Fibroblast of peridontal ligament (primary cell): ENCODE measurements around the gene OR6F1.
"Not testable (repeated sequence)": the region's sequence is repeated elsewhere in the genome, so short reads cannot be mapped to it uniquely, and the experiment has no call there.

ENCODE experiments used
- DNase-seq: peaks from one replicate; pipeline ENCODE4 v3.0.0-alpha.2; 2010; ENCODE audit errors: extremely low read depth

Gene OR6F1

DNA sequence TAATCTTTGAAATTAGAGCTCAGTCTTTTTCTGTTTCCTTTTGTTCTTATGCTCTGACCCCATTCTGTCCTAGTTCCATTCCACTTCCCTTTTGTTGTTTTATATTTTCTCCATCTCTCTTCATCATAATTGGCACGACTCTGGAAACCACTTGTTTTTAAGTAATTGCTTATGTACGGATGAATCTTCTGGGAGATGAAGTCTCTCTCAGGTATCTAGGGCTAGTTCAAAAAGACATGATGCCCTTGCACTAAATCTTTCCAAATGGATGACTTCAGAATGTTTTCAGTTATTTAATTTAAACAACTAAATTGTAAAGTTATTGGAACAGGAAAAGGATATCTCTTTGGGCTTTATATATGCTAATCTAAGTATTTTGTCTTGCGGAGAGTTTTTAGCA lies at the start of gene OR6F1:
Gene OR6F1, minus strand, starts transcription at position 101 of the 400 bp plus-strand sequence. CDS start 3,891 bp downstream, outside the sequence.
- no peak for DNase-seq

DNA sequence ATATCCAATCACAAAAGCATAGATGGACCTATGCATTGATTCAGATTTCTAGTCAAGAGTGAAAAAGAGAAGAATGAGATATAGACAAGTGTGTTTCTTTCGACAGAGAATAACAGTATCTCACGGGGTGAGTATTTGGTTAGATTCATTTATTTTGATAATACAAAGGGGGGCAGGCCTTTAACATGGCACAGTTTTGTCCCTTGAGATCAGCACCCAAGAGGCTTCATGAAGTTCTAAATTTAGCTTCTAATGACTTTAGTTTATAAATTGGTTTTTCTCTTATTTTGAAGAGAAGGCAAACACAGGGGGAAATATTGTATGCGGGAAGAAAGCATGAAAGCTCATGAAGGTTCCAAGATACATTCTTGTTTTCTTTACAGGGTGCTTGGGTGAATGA lies 44.0 kb upstream of the OR6F1 start, which contains the start of gene OR1C1:
Gene OR1C1, minus strand, starts transcription at position 101 of the 400 bp plus-strand sequence. CDS start 2,150 bp downstream, outside the sequence.
- DNase-seq = no peak

DNA sequence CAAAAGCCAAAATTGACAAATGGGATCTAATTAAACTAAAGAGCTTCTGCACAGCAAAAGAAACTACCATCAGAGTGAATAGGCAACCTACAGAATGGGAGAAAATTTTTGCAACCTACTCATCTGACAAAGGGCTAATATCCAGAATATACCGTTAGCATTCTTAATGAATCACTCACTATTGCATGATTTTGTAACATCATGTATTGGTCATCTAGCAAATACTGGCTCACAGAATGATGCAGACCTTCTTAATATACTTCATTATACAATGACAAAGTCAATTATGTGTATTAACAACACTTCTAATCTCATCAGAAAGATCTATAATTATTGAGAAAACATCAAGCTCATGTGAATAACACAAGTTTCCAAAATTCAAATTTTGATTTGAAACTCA lies 37.9 kb upstream of the OR6F1 start:
- not testable (repeated sequence) for DNase-seq

DNA sequence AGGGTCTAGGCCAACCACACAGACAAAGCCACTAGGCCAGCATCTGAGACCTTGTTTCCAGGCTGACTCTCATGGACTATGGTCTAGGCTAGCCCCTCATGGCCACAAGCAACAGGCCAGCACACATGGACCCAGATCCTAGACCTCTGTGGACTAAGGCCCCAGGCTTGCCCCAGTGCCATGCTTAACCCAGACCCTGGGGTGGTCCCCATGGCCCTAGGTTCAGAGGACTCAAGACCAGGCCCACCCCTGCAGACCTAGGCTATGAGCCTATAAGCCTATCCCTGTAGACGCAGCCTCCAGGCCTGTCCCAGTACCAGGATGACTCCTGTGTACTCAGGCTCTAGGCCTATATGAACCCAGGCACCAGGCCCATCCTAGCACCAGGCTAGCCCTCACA lies 33.4 kb upstream of the OR6F1 start:
- DNase-seq = no peak

DNA sequence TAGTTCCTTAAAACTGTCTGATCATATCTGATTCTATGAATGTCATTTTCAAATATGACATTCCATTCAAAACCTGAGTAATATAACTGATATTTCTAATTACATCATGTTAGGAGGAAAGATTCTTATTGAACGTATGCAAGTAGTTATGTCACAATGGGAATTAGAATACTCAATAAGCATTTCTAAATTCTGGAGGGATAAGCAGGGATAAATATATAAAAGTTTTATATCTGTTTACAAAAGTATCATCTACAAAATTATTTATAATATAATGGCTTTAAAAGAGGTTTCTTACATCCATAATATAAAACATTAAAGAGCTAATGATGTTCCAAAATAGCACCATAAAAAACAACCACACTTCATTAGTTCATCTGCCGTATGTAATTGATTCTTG lies 31.6 kb upstream of the OR6F1 start, which contains the start of gene OR14A2:
Gene OR14A2, minus strand, starts transcription at position 101 of the 400 bp plus-strand sequence.
- no peak for DNase-seq

DNA sequence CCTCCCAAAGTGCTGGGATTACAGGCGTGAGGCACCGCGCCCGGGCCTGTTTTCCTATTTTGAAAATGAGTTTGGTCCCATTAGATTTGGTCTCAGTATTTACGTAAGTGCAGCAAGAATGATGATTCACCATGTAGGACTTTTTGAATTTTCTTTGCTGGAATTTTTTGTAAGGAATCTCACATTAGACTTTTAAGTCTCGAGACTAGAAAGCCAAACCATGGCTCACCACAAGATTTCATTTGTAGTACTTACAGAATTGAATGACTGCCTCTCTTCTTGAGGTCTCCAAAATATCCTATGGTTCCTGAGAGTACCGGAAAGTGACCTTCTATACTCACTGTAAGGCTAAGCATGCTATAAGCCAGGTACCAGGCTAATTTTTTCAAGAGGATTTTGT lies 31.2 kb upstream of the OR6F1 start:
- no peak for DNase-seq

DNA sequence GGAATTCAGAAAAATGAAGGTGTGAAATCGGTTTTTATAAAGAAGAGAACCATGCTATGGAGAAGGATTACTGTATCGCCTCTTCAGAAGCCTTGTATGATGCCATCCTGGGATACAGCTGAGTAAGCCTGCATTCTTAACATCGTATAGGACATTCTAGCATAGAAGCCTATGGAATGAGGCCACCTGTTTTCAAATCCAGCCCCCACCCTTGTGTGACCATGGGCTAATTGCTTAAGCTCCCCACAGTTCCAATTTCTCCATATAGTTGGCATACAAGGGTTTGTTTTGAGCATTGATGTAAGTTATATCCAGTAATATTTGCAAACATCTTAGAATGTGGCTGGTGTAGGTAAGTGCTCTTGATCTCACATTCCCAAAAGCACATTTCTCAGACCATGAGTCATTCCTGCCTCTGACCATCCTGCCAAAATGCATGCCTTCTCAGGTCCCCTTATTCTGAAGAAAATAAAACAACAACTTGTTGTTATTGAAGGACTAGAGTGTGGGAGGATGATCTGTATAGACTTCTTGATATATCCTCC lies 30.0 kb upstream of the OR6F1 start:
- DNase-seq = no peak

DNA sequence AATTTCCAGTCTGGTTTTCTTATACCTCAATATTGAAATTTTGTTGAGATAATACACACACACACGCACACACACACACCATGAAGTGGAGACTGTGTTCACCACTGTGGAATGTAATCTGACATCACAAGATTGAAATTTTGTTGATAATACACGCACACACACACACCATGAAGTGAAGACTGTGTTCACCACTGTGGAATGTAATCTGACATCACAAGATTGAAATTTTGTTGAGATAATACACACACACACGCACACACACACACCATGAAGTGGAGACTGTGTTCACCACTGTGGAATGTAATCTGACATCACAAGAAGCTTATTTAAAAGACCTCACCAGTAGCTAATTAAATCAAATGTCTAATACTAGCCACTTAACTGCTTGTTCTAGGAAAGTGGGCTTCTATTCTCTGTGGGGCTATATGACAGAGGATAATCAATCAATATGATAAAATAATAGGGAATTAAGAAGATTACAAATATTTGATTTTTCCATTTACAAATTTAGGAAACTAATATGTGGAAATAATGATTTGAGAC lies 25.8 kb upstream of the OR6F1 start:
- not testable (repeated sequence) for DNase-seq

DNA sequence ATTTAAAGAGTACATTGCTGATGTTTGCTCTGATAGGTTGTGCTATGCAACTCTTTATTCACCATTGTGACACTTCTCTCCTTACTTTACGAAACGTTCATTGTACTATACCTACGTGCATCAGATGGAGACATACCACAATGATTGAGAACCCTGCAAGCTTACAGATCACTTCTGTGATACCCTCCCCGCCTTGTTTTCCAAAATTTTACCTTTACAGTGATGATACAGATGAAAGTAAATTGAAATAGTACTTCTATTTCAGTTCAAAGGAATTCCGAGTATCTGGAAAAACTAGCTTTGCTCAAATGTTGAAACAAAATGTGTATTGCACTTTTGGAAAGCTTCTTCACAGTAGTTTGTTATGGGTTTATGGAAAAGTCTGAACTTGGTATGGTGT lies 25.3 kb upstream of the OR6F1 start:
- DNase-seq = no peak

DNA sequence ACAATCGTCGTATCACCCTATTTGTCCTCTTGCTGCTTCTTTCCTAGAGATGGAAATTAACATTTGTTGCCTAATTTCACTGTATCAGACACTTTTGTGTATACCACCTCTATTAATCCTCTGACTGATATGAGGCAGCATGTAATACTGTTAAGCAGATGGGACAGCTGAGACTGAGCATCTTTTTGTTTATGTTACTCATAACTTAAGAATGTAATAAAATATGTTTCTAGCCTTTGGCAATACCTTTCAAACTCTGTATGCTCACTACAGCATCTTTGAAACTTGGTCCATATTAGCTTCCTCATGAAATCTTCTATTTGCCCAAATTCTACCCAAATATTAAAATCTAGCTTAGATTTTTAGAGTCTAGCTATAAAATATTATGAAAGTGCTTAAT lies 24.3 kb upstream of the OR6F1 start:
- no peak for DNase-seq

DNA sequence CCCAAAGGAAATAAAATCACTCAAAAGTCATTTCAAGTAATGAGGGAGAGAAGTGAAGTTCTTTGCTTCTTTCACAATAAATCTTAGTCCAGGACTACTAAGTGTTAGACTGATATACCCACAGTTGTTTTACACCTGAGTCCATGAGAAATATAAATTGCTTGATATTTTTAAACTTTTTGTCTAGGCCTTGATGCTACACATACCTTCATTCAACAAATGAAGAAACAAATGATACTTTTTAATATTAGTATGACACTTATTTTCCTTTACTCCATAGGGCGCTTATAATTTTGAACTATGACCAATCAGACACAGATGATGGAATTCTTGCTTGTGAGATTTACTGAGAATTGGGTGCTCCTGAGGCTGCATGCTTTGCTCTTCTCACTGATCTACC lies 21.9 kb upstream of the OR6F1 start, which contains the start of gene OR14K1:
Gene OR14K1, plus strand, starts transcription at position 301 of the 400 bp plus-strand sequence. Its CDS starts 0 bp downstream, at position 301.
- no peak for DNase-seq

DNA sequence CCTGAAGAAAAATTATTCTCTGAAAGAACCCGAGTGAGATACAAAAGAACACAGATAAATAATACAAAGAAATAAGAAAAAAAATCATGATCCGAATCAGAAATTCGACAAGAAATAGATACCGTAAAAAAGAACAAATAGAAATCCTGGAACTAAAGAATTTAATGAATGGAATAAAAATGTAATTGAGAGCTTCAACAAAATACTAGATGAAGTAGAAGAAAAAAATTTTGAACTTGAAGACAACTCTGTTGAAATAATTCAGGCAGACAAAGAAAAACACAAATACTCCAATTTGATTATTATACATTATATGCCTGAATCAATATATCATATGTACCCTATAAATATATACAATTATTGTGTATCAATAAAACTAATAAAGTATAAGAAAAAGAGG lies 4.8 kb upstream of the OR6F1 start:
- no peak for DNase-seq

DNA sequence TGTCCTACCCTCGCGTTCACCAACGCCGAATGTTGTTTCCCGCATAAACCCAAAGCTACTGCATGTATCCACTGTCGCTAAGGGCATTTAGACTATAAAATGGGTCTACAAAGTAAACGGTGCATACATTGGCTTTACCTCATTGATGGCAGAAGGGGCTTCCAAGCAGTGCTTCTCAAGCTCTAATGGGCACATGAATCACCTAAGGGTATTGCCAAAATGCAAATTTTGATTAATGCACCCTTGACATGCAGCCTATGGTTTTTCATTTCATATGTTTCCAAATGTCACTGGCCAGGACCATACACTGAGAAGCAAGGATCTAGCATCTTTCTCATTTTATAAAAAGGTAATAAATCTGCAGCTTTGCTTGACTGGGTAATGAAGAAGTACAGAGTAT lies 2.7 kb downstream of the OR6F1 start:
- no peak for DNase-seq

DNA sequence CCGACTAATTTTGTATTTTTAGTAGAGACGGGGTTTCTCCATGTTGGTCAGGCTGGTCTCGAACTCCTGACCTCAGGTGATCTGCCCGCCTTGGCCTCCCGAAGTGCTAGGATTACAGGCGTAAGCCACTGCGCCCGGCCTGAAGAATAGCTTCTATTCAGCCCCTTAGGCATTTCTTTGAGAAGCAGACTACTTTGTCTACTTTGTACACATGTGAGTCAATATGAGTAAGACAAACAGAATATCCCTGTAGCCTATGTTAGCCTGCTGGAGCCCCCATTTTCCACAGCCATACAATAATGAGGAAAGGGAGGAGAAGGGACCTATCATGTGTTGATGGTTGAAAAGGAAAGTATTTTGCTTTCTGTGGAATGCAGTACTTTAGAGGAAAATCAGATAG lies 5.8 kb downstream of the OR6F1 start:
- not testable (repeated sequence) for DNase-seq

DNA sequence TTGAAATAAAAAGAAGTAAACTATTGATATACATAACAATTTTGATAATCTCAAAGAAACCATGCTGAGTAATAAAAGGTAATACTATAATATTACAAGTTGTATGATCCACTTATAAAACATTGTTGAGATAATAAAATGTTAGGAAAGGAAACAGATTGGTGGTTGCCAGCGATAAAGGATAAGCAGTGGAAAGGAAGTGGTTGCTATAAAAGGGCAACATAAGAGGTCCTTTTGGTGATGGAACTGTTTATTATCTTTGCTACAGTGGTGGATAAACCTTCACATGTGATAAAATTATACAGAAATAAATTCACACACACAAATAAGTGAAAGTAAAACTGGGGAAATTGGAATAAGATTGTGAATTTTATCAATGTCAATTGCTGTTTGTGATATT lies 15.1 kb downstream of the OR6F1 start:
- DNase-seq = no peak

DNA sequence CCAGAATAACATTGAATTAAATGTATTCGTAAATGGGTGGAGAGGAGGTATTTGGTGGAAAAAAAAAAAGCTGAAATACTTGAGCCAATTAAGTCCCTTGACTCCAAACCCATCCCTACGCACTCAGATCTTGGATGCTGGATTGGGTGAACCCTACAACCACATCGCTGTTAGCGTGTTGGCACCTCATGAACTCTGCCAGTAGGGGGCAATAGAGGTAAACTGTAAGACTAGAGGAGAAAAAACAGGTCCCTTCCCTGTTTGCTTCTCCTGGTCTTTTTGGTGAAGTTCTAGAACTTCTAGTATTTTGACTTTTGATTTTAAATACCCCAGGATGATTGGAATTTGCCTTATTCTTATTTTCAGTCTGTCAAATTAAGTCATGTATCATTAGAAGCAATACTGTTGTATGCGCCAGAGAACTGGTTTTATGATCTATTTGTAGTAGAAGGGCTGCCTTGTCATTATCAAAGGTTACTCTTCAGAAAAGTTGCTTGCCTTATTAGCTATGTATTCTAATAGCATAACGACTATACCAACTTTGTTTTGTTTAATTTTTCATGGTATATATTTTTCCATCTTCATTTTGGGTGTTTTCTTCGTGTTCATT lies 35.1 kb downstream of the OR6F1 start:
- DNase-seq = no peak

DNA sequence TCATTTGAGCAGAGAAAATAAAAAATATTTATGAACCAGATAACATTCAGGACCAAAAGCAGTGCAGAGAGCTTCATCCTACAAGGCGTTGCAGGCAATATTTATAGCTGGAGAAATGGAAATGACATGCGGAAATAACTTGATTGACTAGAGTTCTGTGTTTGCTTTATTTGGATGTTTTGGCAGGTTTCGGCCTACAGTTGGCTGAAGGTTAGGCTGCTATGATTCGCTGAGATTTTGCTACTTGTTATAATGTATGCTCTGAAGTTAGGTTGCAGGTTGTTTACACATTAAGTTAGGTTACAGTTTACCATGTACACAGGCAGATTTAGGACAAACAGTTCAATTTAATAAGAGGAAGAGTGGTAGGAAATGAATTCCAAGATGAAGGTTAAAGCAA lies 36.3 kb downstream of the OR6F1 start:
- no peak for DNase-seq

DNA sequence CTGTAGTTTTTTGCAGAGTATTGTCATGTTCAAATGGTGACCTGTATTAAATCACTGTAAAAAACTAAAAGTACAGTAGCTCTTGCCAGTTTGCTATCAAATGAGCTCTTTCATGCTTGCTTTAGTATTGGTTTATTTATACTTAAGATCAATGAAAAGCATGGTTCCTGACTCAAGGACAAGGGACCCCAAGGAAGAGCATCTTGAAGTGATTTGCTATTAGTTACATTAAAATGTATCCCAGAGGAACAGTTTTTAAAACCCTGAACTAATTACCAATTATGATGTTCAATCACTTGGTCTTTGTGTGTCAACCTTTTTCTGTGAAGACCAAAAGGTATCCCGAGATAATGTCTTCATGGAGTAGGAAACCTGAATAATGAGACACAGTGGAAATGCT lies 36.8 kb downstream of the OR6F1 start, which contains the start of gene OR13G1:
Gene OR13G1, minus strand, starts transcription at position 101 of the 400 bp plus-strand sequence. CDS start 6,698 bp downstream, outside the sequence.
- no peak for DNase-seq

DNA sequence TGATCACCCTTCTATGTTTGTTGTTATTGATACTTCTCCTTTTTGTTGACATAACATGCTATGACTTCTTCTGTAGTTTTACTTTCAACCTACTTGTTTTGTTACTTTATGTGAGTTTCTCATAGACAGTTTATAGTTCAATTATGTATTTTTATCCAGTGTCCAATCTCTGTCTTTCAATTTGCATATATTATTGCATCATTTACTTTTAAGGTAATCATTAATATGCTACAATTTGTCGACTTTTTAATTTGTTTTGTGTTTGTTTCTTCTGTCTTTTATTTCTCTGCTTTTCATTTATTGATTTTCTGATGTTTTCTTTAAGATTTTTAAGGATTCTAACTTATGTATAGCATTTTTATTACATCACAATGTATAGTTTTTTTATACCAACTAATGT lies 47.2 kb downstream of the OR6F1 start:
- no peak for DNase-seq
